Measurements from ENCODE around the gene PIPOX.

Gene PIPOX

DNA sequence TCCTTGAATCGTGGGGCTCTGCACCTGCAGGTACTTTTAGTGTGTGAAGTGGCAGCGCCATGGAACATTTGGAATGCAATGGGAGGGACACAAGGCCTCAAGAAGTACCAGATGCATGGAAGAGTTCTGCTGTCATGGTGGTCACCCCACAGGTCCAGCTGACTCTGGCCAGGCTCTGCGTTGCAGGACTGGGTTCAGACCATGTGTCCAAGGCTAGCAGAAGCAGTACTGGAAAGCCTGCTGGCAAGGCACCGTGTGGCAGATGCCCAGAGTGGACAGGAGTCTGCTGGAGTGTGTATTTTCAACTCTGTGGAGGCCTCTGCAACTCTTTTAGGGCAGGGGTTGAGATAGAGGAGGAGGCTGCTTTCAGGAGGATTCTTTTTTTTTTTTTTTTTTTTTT, 2.1 kb downstream of the PIPOX start:
- H3K4me3 ChIP-seq (ENCODE audit: low read depth, low read length): no peak overlapping the region
- DNase-seq (ENCODE audit: low read depth): no peak
- TF ChIP-seq, protein P1, sequence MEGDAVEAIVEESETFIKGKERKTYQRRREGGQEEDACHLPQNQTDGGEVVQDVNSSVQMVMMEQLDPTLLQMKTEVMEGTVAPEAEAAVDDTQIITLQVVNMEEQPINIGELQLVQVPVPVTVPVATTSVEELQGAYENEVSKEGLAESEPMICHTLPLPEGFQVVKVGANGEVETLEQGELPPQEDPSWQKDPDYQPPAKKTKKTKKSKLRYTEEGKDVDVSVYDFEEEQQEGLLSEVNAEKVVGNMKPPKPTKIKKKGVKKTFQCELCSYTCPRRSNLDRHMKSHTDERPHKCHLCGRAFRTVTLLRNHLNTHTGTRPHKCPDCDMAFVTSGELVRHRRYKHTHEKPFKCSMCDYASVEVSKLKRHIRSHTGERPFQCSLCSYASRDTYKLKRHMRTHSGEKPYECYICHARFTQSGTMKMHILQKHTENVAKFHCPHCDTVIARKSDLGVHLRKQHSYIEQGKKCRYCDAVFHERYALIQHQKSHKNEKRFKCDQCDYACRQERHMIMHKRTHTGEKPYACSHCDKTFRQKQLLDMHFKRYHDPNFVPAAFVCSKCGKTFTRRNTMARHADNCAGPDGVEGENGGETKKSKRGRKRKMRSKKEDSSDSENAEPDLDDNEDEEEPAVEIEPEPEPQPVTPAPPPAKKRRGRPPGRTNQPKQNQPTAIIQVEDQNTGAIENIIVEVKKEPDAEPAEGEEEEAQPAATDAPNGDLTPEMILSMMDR (conservative IDR thresholded peaks at IDR 0.05; ENCODE audit: low read depth, low read length): no peak

DNA sequence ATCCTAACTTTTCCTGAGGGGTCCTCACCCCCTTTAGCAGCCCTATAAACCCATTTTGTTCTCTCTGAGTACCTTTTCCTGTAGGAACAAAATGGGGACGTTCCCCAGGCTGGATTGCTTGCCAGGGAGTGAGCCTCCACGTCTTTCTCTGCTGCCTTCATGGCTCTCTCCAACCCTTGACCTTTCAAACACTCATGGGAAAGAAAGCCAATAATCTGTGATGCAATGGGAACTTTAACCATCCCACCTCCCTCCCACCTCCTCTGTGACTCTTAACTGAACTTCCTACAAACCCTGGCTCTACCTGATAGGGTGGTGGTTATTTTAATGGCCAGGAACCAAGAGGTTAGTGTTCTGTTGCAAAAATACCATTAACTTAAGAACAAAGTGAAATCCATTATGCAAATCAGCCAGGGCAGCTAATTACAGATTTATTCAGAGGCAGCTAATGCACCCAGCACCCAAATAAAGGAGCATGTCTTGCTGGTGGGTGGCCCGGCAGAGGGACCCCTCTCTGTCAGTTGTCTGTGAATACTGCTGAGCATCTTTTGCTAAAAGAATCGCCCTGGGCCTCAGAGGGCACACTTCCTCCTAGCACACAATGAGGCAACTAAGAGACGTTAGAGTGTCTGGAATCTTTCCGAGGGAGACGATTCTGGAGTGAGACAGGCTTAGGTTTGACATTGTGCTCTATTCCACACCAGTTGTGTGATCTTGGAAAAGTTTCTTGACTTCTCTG, 3.0 kb downstream of the PIPOX start:
- DNase-seq (ENCODE audit: low read depth): no peak
- TF ChIP-seq, protein P1 (conservative IDR thresholded peaks at IDR 0.05; ENCODE audit: low read depth, low read length): no peak
- no peak overlapping the region for H3K4me3 ChIP-seq (ENCODE audit: low read depth, low read length)

DNA sequence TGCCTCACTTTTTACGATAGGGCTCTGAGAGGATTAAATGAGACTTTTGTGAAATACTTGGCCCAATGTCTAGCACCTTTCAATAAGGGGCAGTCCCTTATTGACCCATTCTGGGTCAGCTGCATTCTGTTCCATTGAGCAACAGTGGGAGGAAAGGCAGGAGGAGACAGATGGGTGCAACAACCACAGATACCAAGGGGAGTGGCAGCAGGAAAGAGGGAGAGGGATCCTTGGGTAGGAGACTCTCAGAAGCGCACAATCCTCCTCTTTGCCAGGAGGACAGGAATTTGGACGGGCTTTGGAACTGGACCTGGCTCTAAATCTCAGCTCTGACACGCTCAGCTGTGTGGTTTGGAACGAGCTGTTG, 3.5 kb downstream of the PIPOX start:
- TF ChIP-seq, protein P1 (conservative IDR thresholded peaks at IDR 0.05; ENCODE audit: low read depth, low read length): no peak
- no peak for DNase-seq (ENCODE audit: low read depth)
- no peak overlapping the region for H3K4me3 ChIP-seq (ENCODE audit: low read depth, low read length)

- no peak overlapping the region for H3K4me3 ChIP-seq (ENCODE audit: low read depth, low read length)
These were observed 5.8 kb downstream of the PIPOX start for GRCh38 chr17:29048440-29049368.

GRCh38 chr17:29049541-29050145, 6.7 kb downstream of the PIPOX start:
- no peak for DNase-seq (ENCODE audit: low read depth)
- TF ChIP-seq, protein P1 (conservative IDR thresholded peaks at IDR 0.05; ENCODE audit: low read depth, low read length): no peak
- no peak overlapping the region for H3K4me3 ChIP-seq (ENCODE audit: low read depth, low read length)

More at GRCh38 chr17:29048440-29049368, 5.8 kb downstream of the PIPOX start:
- TF ChIP-seq, protein P1 (conservative IDR thresholded peaks at IDR 0.05; ENCODE audit: low read depth, low read length): no peak
- DNase-seq (ENCODE audit: low read depth): no peak

GRCh38 chr17:29050176-29050575, 7.2 kb downstream of the PIPOX start:
- TF ChIP-seq, protein P1 (conservative IDR thresholded peaks at IDR 0.05; ENCODE audit: low read depth, low read length): no peak
- no peak overlapping the region for H3K4me3 ChIP-seq (ENCODE audit: low read depth, low read length)
- DNase-seq (ENCODE audit: low read depth): no peak
